NCI-H1092 (cell line): ENCODE results near the gene SLC29A2.
A peak's percentile ranks its signal among the peaks of the same experiment; 100 is the strongest.

Experiments
- DNase-seq: peaks from one replicate; lab custom pipeline; 2025; lab: John Stamatoyannopoulos, UW

SLC29A2 gene

GRCh38 chr11:66371627-66372415 lies at the start of gene SLC29A2:
Gene SLC29A2 (minus strand): TSS chr11:66371760. CDS start chr11:66371591, 169 bp downstream.
- peak; percentile 72 for DNase-seq

- peak; percentile 91 for DNase-seq
Measured at GRCh38 chr11:66420671-66421476, 49.3 kb upstream of the SLC29A2 start, which contains the start of gene NPAS4. Gene NPAS4 (plus strand): TSS chr11:66421035. CDS start chr11:66421180, 145 bp downstream.

- DNase-seq: peak; percentile 19
Measured at GRCh38 chr11:66419825-66420224, 48.3 kb upstream of the SLC29A2 start.

GRCh38 chr11:66418986-66419308 lies 47.4 kb upstream of the SLC29A2 start:
- no peak for DNase-seq

- peak; percentile 11 for DNase-seq
Measured at GRCh38 chr11:66418168-66418985, 46.8 kb upstream of the SLC29A2 start.

- DNase-seq: no peak
Measured at GRCh38 chr11:66417000-66417399, 45.4 kb upstream of the SLC29A2 start.

GRCh38 chr11:66415423-66415822 lies 43.9 kb upstream of the SLC29A2 start:
- no peak for DNase-seq

- DNase-seq: no peak
Measured at GRCh38 chr11:66414120-66414934, 42.8 kb upstream of the SLC29A2 start.

GRCh38 chr11:66413167-66413566 lies 41.6 kb upstream of the SLC29A2 start:
- DNase-seq: no peak

- no peak for DNase-seq
Measured at GRCh38 chr11:66412110-66412509, 40.5 kb upstream of the SLC29A2 start.

GRCh38 chr11:66411323-66411722 lies 39.8 kb upstream of the SLC29A2 start:
- DNase-seq: no peak

GRCh38 chr11:66410191-66410590 lies 38.6 kb upstream of the SLC29A2 start:
- no peak for DNase-seq

- no peak for DNase-seq
Measured at GRCh38 chr11:66409226-66409625, 37.7 kb upstream of the SLC29A2 start.

GRCh38 chr11:66408488-66409214 lies 37.1 kb upstream of the SLC29A2 start:
- DNase-seq: peak; percentile 96

- no peak for DNase-seq
Measured at GRCh38 chr11:66407651-66408050, 36.1 kb upstream of the SLC29A2 start.

GRCh38 chr11:66393954-66394353 lies 22.4 kb upstream of the SLC29A2 start:
- no peak for DNase-seq

- no peak for DNase-seq
Measured at GRCh38 chr11:66391322-66391721, 19.8 kb upstream of the SLC29A2 start.

GRCh38 chr11:66388780-66389386 lies 17.3 kb upstream of the SLC29A2 start:
- DNase-seq: peak; percentile 61

GRCh38 chr11:66386171-66387069 lies 14.9 kb upstream of the SLC29A2 start:
- peak; percentile 76 for DNase-seq
